Astrocyte of the cerebellum (primary cell): ENCODE data around the gene ITPR2.
"Not testable (repeated sequence)": the region's sequence is repeated elsewhere in the genome, so short reads cannot be mapped to it uniquely, and the experiment has no call there.

Source experiments
- DNase-seq: peaks from one replicate; pipeline ENCODE4 v3.0.0-alpha.2; 2011; ENCODE audit warnings: low read depth
- H3K4me3 ChIP-seq: 2 replicates; pipeline ENCODE4 v1.5.1; 2011; ENCODE audit warnings: mild to moderate bottlenecking, low read depth, low read length, moderate library complexity
- CTCF ChIP-seq: IDR thresholded peaks from 2 replicates; pipeline ENCODE4 v1.5.1; 2012; ENCODE audit warnings: low read length, low read depth, moderate library complexity, mild to moderate bottlenecking; ENCODE audit errors: missing control alignments
- in situ Hi-C: cut with HindIII; loops from 2 replicates; pipeline ENCODE4 v1.10.0; 2017; ENCODE audit warnings: low sequenced_read_pairs

ITPR2 gene

GRCh38 chr12:26519462-26519861, 313.5 kb downstream of the ITPR2 start:
- H3K4me3 ChIP-seq: no peak overlapping the region
- in situ Hi-C loops: no loop called here
- TF ChIP-seq CTCF: no peak
- DNase-seq: no peak

- in situ Hi-C loops, DNase-seq, H3K4me3 ChIP-seq: not testable (repeated sequence)
Observed at GRCh38 chr12:26517320-26517719, 315.7 kb downstream of the ITPR2 start.

- in situ Hi-C loops: no loop called here
- H3K4me3 ChIP-seq: no peak overlapping the region
- no peak for DNase-seq
- TF ChIP-seq CTCF: no peak
Observed at GRCh38 chr12:26514364-26514763, 318.6 kb downstream of the ITPR2 start.

- TF ChIP-seq CTCF: no peak
- no peak overlapping the region for H3K4me3 ChIP-seq
- DNase-seq: no peak
- in situ Hi-C loops: no loop called here
Observed at GRCh38 chr12:26513363-26514043, 319.5 kb downstream of the ITPR2 start.

GRCh38 chr12:26512213-26512612, 320.8 kb downstream of the ITPR2 start:
- no peak for TF ChIP-seq CTCF
- in situ Hi-C loops: no loop called here
- H3K4me3 ChIP-seq: no peak overlapping the region
- DNase-seq: no peak

- H3K4me3 ChIP-seq: no peak overlapping the region
- in situ Hi-C loops: no loop called here
- no peak for TF ChIP-seq CTCF
- DNase-seq: no peak
Observed at GRCh38 chr12:26510354-26510674, 322.7 kb downstream of the ITPR2 start.

GRCh38 chr12:26507613-26508012, 325.4 kb downstream of the ITPR2 start:
- in situ Hi-C loops: no loop called here
- TF ChIP-seq CTCF: no peak
- H3K4me3 ChIP-seq: no peak overlapping the region
- no peak for DNase-seq
